ENCODE data around the gene MYL12A.
"Not testable (repeated sequence)": the region's sequence is repeated elsewhere in the genome, so short reads cannot be mapped to it uniquely, and the experiment has no call there.

Gene MYL12A

DNA sequence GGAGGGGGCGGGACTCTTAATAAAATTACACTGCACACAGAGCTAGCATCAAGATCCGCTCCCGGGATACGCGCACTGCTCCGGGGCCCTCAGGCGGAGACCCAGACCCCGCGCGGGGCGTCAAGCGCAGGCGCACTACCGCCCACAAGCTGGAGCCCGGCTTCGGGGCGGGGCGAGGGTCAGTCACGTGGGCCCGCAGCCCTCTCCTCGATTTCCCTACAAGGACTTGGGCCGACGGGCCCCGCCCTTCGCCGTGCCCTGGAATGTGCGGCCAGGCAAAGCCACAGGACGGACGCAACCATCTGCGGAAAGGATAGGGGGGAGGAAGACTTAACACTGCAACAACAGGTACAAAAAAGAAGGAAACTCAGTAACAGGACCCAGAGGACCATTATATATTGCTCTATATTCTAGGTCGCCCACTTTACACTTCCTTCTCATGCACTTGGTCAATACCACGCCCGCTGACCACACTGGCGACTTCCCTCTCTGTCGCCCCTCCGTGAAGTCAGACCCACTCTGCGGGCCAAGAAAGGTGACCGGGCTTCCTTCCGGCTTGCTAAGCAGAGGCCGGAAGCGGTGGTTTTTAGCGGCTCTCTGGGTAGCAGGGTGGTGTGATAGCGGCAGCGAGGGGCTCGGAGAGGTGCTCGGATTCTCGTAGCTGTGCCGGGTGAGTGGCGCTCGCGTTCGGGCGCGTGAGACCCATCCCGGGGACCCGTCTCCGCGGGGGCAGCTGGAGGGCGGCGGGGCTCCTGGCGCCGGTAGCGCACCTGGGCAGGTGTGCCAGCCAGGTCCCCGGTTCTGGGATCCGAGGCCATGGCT is at the start of gene MYL12A:
Gene MYL12A (plus strand): TSS at position 562 of the 822 bp plus-strand sequence. CDS start 5,447 bp downstream, outside the sequence.
- DNase-seq (ENCODE audit: low read depth in 2 of 2), result peak; percentile 90 to 97

DNA sequence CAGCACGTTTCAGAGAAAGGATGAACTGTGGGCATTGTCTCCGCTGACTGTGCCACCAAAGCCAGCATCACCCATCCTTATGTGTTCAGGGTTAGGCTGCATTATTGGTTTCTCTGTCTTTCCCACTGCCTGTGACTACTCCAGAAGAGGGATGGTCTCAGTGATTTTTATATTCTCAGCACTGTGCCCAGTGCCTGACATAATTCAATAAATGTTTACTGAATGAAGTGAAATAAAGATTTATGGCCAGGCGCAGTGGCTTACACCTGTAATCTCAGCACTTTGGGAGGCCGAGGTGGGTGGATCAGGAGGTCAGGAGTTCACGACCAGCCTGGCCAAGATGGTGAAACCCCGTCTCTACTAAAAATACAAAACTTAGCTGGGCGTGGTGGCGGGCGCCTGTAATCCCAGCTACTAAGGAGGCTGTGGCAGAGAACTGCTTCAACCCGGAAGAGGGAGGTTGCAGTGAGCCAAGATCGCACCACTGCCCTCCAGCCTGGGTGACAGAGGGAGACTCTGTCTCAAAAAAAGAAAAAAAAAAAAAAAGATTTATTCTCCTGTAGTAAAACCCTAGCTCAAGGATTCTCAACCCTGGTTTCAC is 49.2 kb upstream of the MYL12A start:
- DNase-seq (ENCODE audit: low read depth in 2 of 2), result not testable (repeated sequence)

DNA sequence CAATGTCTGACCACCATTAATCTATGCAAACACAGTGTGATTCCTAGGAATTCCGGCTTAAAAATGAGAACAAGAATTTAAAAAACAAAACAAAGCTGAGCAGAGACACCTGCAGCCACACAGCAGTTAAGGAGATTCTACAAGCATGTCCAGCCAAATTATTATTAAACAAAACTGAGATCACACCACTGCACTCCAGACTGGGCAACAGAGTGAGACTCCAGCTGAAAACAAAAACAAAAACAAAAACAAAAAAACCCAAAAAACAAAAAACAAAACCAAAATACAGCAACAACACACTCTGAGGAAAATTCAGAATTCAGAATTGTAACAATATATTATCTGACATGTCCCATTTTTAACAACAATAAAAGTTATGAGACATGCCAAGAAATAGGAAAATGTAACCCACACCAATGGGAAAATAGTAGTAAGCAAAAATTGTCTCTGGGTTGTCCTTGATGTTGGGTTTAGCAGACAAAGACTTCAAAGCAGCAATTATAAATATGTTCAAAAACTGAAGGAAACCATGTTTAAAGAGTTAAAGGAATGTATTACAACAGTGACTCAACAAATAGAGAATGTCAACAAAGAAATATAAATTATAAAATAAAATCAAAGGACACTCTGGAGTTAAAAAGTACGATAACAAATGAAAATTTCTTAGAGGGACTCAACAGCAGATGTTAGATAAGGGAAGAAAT is 47.5 kb upstream of the MYL12A start:
- no peak for DNase-seq (ENCODE audit: low read depth in 2 of 2)

DNA sequence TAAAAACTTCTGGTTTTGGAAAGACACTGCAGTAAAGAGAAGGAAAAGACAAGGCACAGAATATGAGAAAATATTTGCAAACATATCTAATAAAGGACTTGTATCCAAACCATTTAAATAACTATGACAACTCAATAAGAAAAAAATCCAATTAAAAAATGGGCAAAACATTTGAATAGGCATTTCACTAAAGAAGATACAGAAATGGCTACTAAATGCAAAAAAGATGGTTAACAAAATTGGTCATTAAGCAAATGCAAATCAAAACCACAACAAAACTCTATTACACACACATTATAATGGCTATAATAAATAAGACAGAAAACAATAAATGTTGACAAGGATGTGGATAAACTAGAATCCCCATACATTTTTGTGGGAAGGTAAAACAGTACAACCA is 42.4 kb upstream of the MYL12A start:
- DNase-seq (ENCODE audit: low read depth in 2 of 2), result no peak

DNA sequence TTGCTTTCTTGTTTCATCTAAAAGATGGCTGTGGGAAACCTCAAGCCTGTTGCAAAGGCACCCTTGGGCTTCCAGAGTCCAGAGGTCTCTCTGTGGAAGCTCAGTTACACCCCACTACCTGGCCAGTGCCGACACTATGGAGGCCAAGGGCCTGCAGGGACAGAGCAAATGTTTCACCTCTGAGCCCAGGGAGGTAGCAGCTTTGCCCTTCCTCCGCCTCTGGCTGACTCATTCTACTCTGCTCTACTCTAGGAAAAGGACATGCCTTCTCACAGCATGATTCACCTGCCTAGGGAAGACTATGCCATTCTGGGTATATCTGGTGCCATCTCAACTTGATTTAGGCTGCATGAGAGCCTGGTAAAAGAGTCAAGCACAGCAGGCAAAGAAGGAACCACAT is 40.0 kb upstream of the MYL12A start:
- DNase-seq (ENCODE audit: low read depth in 2 of 2), result no peak

DNA sequence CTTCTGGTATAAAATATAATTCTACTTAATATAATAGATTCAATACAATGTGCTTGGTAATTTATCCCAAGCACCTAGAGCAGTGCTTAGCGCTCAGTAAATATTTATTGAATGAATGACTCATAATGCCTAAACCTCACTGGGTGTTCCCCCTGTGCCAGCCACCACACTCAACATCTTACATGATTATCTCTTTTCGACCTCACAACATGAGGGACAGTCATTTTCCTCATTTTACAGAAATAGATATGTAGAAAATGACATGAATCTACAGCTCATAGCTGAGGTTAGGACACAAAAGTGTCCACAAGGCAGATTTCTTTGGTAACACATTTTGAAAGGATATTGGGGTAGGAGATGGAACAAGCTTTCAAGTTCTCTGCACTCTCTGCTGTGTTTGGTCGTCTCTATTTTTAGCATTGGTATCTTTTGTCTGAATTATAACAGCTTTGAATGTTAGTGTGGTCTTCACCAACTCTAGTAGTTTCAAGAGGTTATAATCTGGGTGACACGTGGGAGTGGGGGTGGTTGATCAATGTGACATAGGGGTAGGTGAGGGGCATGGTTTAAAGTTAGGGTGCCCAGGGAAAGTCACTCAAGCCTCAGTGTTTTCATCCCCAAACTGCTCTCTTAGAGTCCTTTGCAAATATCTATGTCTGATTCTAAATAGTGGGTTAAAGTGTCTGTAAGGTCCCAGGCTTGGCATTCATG is 37.6 kb upstream of the MYL12A start:
- DNase-seq (ENCODE audit: low read depth in 2 of 2), result no peak

DNA sequence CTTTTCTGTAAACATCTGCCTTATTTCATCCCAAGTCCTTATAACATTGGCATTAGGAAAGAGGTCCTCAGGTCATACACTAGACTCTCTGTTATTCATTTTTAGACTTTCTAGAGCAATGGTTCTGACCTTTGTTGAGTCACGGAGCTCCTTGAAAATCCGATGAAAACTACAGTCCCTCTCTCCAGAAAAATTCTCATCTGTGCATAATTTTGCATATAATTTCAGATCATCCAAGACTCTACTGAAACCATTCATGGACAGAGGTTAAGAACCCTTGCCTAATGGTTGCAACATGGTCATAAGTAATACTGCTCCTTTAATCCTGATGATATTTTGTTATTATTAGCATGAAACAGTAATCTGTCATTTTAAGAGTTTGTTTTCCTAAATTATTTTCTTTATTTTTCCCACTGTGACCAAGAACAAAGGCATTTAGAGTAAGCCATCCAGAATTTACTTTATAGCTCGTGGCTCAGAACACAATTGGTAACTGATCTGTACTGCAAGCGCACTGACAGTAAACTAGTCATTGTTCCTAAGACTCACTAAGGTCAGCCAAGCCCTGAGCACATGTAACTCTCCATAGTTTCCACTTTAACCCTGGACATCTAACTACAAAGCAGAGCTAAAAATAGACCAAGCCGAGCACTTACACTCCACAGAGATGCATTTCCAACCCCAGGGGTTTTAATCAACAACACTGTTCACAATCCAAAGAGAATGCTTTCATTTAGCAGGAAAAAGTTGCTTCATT is 36.2 kb upstream of the MYL12A start:
- no peak for DNase-seq (ENCODE audit: low read depth in 2 of 2)

DNA sequence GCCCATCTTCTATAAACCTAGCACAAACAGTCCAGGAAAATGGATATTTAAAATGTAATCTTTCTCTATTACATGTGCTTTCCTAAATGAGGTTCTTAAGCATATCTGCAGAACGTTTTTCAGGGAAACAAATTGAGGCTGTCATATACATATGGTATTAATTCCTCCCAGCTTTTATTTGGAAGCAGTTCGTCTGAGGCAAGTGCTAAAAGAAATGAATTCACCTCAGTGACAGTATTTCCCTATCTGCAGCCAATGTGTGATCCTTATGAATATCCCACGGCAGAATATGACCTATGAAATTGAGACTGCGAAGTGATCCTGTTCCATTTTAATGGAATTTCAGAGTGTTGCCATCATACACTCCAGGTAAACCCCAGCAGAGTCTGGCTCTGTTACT is 34.9 kb upstream of the MYL12A start:
- no peak for DNase-seq (ENCODE audit: low read depth in 2 of 2)

DNA sequence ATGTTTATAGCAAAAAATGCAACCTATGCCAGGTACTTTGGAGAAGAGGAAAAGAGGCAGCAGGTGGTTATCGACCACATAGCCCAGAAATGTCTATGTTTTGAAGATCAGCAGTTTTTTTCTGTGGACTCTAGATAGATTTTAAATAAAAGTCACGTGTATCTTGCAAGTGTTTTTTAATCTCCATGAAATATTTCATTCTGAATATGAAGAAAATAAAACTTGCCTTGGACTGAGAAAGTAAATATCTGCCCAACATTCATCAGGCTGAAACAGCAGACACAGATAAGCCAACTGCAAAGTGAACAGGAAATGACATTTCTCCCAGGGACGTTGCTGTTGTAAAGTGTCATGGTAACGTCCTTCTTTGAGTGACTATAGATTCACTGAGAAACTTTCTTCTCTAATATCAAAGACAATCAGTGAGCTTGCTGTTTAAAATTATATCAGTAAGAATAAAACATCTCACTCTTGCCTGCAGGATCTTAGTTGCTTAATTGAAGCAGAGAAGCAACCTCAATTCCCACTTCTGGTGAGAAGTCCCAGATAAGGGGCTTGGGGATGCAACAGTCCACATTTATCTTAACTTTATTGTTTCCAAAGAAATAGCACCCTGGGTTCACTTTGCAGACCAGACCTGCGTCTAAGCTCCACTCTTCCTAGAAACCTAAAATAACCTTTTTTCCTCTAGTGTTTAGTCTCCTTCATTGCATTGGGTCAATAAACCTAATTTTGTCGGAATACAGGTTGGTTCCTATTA is 34.1 kb upstream of the MYL12A start:
- no peak for DNase-seq (ENCODE audit: low read depth in 2 of 2)

DNA sequence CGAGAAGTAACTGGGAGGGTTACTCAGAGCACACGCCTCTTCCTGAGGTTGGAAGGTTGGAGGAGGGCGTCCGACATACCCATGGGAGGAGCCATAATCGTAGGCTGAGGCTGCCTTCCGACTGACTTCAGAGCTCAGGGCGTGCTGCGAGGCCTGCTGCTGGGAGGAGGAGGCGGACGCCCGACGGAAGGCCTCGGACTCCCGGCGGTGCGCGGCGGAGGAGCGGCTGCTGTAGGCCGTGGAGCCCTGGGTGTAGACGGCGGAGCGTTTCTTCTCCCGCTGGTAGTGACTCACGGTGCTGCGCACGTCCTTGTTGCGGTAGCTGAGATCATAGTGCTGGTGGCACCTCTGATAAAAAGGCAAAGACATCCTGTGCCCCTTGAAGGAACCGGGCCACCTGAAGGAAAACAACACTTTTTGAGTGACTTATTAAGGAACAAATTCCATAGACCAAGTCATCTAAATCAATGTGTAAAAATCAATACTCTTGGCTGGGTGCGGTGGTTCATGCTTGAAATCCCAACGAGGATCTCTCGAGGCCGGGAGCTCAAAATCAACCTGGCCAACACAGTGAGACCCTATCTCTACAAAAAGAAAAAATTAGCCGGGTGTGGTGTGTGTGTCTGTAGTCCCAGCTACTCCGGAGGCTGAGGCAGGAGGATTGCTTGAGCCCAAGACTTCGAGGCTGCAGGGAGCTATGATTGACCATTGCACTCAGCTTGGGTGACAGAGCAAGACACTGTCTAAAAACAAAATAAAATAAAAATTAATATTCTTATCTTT is 32.6 kb upstream of the MYL12A start:
- DNase-seq (ENCODE audit: low read depth in 2 of 2), result no peak

DNA sequence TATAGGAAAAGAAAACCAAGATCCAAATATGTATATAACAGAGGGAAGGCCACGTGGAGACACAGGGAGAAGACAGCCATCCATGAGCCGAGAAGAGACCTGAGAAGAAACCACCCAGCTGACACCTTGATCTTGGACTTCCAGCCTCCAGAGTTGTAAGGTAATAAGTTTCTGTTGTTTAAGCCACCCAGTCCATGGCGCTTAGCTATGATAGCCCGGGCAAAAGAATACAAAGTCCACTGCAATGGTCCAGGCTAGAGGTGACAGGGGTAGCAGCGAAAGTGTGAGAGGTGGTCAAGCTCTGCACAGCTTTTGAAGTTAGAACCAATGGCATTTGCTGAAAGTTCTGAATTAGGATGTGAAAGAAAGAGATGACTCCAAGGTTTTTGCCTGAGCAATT is 30.6 kb upstream of the MYL12A start:
- no peak for DNase-seq (ENCODE audit: low read depth in 2 of 2)

DNA sequence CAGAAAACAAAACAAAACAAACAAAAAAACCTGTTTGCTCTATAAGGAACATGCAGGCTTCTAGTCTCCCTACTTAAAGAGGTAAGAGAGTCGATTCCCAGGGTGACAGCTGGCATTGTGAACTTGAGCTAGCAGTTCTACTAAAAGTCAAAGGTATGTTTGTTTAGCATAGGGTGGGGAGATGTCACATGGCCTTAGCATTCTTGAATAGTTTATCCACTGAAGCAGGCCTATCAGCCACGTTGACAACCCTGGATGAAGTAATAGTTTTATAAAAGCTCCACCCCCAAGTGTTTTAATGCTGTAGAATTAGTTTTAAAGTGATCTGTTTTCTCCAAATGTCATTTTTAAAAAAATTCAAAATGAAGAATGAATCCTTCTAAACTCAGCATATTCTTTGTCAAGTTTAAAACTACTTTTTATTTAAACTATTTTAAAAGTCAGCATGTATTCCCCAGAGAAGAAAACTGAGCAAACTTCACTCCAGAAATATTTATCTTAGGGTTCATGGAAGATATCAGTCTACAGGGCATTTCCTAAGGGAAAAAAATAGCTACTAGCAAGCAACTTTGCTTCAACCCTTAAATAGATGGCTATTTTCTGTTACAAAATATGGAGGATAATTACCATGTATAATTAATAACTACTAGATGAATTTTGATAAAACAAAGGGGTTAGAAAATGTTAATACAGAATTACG is 29.5 kb upstream of the MYL12A start:
- DNase-seq (ENCODE audit: low read depth in 2 of 2), result no peak

DNA sequence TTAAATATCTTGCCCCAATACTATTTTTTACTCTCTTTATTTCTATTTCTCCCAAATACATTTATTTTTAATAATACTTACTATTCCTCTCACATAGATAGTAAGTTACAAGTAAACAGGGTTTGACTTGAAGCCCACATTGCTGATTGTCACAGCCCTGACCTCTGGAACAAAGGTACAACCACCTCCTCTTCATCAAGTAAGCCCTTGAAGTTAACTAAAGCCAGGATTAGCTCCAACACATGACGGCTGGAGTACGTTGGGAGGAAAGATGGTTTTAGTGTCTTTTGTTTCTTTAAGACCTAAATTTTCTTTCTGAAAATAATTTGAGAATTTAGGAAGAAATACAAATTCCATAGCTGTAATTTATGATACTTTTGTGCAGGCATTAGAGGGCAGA is 28.8 kb upstream of the MYL12A start:
- DNase-seq (ENCODE audit: low read depth in 2 of 2), result no peak

DNA sequence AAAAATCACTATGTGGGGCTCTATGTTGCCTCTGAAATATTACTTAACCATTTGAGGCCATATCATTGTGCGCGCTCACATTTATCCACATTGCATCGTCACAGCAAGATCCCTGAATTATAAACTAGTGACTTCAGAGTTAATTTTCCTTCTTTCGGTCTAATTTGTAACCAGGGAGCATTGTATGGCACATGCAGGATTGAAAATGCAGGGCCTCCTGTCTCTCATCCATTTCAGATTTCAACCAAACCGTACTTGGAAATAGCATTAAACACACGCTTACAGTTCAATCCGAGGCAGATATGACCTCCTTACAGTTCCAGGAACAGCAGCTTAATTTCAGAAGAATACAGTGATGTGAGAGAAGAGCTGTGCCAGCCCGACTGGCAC is 28.4 kb upstream of the MYL12A start:
- no peak for DNase-seq (ENCODE audit: low read depth in 2 of 2)

DNA sequence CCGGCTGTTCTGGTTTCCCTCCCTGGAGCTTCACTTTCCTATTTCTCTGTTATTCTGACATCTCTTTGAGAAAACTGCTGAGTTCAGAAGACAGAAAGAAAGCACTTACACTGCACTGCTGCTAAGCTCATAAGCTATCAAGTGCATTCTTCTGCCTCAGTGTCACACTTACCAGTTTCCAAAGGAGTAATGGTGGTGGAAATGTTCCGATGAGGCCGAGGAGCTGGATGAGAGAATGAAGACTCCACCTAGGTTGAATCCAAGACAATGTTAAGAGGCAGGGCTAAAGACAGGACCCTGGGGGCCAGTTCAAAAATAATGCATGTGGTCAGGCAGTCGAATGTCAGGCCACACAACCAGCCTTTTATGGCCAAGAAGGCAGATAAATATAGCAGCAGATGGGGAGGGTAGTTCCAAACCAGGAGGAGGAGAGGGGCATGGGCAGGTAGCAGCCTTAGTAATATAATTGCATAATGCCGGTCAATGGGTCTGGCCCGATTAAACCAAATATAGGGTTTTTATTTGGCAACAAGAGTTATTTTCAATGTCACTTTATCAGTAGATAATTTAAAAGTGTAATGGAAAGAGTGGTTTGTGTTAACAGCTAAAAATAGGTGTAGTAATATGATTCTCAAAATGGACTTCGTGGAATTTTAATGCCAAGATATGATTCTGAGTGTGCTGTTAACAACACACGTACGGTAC is 27.8 kb upstream of the MYL12A start, which contains the start of gene MYOM1:
Gene MYOM1 (minus strand): TSS at position 338 of the 705 bp plus-strand sequence. CDS start 4,745 bp downstream, outside the sequence.
- DNase-seq (ENCODE audit: low read depth in 2 of 2), result no peak

DNA sequence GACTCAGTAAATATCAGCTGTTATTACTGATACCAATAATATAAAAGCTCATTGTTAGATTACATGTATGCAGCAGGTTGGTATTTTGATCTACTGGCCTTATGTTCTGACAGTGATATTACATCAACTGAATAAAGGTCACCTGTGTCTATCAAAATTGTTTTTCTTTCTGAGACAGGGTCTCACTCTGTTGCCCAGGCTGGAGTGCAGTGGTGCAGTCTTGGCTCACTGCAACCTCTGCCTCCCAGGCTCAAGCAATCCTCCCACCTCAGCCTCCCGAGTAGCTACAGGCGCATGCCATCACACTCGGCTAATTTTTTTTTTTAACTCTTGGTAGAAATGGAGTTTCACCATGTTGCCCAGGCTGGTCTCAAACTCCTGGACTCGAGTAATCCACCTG is 26.7 kb upstream of the MYL12A start:
- not testable (repeated sequence) for DNase-seq (ENCODE audit: low read depth in 2 of 2)

DNA sequence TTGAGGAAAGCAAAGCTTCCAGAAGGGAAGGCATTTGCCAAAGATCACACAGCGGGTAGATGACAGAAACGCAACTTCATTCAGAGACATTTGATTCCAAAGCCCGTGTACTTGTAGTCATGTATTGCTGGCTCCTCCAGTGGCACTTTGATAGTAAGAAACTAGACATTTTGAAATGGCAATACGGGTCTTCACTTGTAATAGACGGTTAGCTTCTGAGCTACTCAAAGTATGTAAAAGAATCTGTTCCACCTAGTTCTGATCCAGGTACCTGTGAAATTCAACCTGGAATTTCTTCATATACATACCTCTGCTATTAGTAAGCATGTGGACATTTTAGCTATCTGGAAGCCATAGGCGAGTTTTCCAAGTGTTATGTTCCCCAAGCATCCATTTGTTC is 26.1 kb upstream of the MYL12A start:
- no peak for DNase-seq (ENCODE audit: low read depth in 2 of 2)

DNA sequence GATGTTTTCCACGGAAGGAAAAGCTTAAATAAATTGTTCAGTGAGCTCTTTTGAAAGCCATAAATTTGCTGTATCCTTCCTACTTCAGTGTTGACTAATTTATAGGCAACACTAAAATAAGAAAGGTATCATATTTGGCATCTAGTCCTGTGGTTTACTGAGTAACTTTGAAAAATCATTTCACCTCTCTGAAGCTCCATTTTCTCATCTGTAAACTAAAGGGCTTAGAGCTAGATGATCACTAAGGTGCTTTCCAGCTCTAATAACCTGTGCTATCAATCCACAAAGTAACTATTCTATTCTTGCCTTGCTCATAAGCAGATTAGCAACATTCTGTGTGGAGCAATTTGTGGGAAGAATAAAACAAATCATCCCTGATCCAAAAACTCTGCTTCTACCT is 24.2 kb upstream of the MYL12A start:
- DNase-seq (ENCODE audit: low read depth in 2 of 2), result no peak

DNA sequence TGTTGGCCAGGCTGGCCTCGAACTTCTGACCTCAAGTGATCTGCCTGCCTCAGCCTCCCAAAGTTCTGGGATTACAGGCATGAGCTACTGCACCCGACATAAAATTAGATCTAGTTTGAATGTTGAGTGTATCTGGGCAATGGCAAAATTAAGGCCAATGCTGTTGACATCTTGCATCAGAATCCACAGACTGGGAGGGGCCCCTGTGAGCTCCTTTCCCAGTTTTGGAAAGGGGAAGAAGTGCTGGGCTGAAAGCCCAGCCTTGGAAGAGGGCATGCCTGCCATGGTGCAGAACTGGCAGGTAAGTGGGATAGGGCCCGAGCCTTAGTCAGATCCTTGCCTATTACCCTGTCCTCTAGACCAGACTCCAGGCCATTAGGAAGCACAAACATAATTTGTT is 23.4 kb upstream of the MYL12A start:
- no peak for DNase-seq (ENCODE audit: low read depth in 2 of 2)
